ENCODE results near the gene BLTP2.

BLTP2 gene

DNA sequence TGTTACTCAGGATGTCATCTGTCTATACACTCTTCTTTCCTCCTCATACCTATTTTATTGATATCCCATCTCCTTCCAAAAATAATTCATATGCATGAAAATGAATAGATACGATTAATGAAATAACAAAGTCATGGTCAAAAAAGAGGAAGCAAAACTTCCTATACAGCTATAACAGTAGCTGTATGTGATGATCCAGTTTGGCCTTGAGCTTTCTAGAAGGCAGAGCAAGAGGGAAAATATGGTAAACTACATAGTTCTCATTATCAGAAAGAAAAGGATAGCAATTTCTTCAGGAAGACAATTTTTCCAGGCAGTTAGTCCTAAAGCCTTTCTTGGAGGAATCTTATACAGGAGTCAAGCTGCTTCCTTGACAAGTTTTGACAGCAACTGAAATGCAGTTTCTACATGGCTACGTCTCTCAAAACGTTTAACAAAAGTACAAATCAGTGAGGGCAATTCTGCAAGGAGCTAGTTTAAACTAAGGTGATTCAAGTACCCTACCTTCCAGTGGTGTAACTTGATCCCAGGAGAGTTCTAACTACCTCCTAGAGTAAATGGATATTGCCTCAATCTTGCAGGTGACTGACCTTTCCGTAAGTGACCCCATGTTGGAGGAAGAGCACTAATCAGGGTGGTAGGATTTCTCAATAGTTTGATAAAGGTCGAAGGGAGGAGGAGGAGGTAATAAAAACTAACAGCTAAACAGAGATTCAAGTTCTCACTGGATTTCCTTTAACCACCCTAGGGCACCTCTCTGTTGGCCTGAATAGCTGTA, 47.2 kb downstream of the BLTP2 start:
- no peak for DNase-seq
